Aorta (tissue), 5 donors: ENCODE measurements around the gene ODC1. TPM values are rescaled to one million over a fixed set of nuclear protein-coding genes. Genes with fewer than 3 reads are reported as not detected.
"Not testable (repeated sequence)": the region's sequence is repeated elsewhere in the genome, so short reads cannot be mapped to it uniquely, and the experiment has no call there.

Experiments used
- ATAC-seq: fragments of 200-7000 bp; cut with Tn5 transposase; one replicate; pipeline ENCODE4 v1.9.1; 2022; ENCODE audit warnings: moderate library complexity; ENCODE audit not compliant: low FRiP score
- DNase-seq, 2 donors: peaks; one replicate each; pipeline ENCODE4 v3.0.0-alpha.2; 2020
- H3K27ac ChIP-seq, 2 donors: one replicate each; pipeline ENCODE4 v1.5.1; 2013; ENCODE audit warnings: low read length in 2 of 2, mild to moderate bottlenecking in 2 of 2, moderate library complexity in 2 of 2, control low read depth in 1 of 2, inconsistent platforms in 1 of 2, low read depth in 1 of 2
- H3K27me3 ChIP-seq, 2 donors: one replicate each; pipeline ENCODE4 v1.6.1; 2013; ENCODE audit warnings: control low read depth in 1 of 2, low read length in 1 of 2, mild to moderate bottlenecking in 1 of 2, moderate library complexity in 1 of 2; ENCODE audit not compliant: insufficient read depth in 2 of 2, control insufficient read depth in 1 of 2
- H3K36me3 ChIP-seq, 2 donors: one replicate each; pipeline ENCODE4 v1.6.1; 2013; ENCODE audit warnings: control low read depth in 1 of 2, low read length in 1 of 2, mild to moderate bottlenecking in 1 of 2; ENCODE audit not compliant: insufficient read depth in 2 of 2, control insufficient read depth in 1 of 2
- H3K4me1 ChIP-seq, 2 donors: one replicate each; pipeline ENCODE4 v1.6.1; 2013; ENCODE audit warnings: low read length in 2 of 2, control low read depth in 1 of 2, mild to moderate bottlenecking in 1 of 2, moderate library complexity in 1 of 2; ENCODE audit not compliant: insufficient read depth in 2 of 2, control insufficient read depth in 1 of 2
- H3K4me3 ChIP-seq, 2 donors: one replicate each; pipeline ENCODE4 v1.5.1; 2013; ENCODE audit warnings: low read length in 2 of 2, control low read depth in 1 of 2, mild to moderate bottlenecking in 1 of 2
- H3K9me3 ChIP-seq: one replicate; pipeline ENCODE4 v1.6.1; 2013; ENCODE audit warnings: mild to moderate bottlenecking, low read length; ENCODE audit not compliant: control insufficient read depth
- WGBS, 2 donors: extraction: QIAGEN DNeasy Blood & Tissue Kit; methylation state at CpG; one replicate each; pipeline ENCODE4 v1.1.7; 2013; 5-methylcytosine and 5-hydroxymethylcytosine counted together
- intact Hi-C, 2 donors: fragments of 100-400 bp; cut with DNase I; formaldehyde crosslinking; loops; one replicate each; pipeline versions ENCODE4 v1.14.2 to v1.15.0; 2022
- polyA plus RNA-seq, 2 donors: library from polyadenylated mRNA; stranded (reverse); fragments of 200-250 nt; gene quantifications; one replicate each; pipeline ENCODE4 v1.2.3, GENCODE V29; 2013
- total RNA-seq, 2 donors: library from RNA; stranded (reverse); fragmentation: NEBNext Ultra II Directional; extraction: Animal tissue kit (Norgen Biotek cat#: 25700); gene quantifications; one replicate each; pipeline ENCODE4 v1.2.1, GENCODE V29; 2021
- donor health status: healthy with polysubstance abuse.
- donor health status: Bipolar disorder and iron deficiency.
- donor health status: DM: no; HTN: no; CAD: no.
- donor health status: DM: no; HTN: no; CAD: no.
- donor health status: DM: yes; HTN: yes; CAD: no.

Gene ODC1
- total and polyA plus RNA-seq, 4 donors: 21.3 to 46.1 (median 38.7) TPM

- H3K4me3 ChIP-seq, DNase-seq, ATAC-seq, H3K27me3 ChIP-seq, H3K27ac ChIP-seq, H3K4me1 ChIP-seq, H3K36me3 ChIP-seq, H3K9me3 ChIP-seq: not testable (repeated sequence)
- WGBS, 2 donors: 82 to 87% methylated on average over 2 of the region's 2 CpGs
- intact Hi-C loops: loop anchor here in 1 of 2 donors (10.0 kb wide), 1 partner anchor 242 kb away; the partner anchor contains the start of gene NOL10
Measured at GRCh38 chr2:10442469-10443126, 5.5 kb downstream of the ODC1 start.

GRCh38 chr2:10441948-10442347, 6.2 kb downstream of the ODC1 start:
- H3K4me1 ChIP-seq: no peaks in the 10 kb centered on the region
- ATAC-seq (no peak), DNase-seq (no peak)
- intact Hi-C loops: loop anchor here in 1 of 2 donors (10.0 kb wide), 1 partner anchor 243 kb away; the partner anchor contains the start of gene NOL10
- no peaks in the 10 kb centered on the region for H3K27me3 ChIP-seq
- peaks cover 2 to 4% of the 10 kb centered on the region in 2 donors for H3K36me3 ChIP-seq
- 90 to 91% methylated on average over 8 of the region's 8 CpGs for WGBS, 2 donors
- no peak overlapping the region for H3K4me3 ChIP-seq
- H3K9me3 ChIP-seq: no peaks in the 10 kb centered on the region
- no peak overlapping the region for H3K27ac ChIP-seq

- Histone ChIP-seq H3K4me1 (no peaks in the 10 kb centered on the region), H3K4me3 (no peak overlapping the region), H3K36me3 (peaks cover 2 to 4% of the 10 kb centered on the region in 2 donors), H3K27ac (no peak overlapping the region), H3K9me3 (no peaks in the 10 kb centered on the region), H3K27me3 (no peaks in the 10 kb centered on the region)
- intact Hi-C loops: loop anchor here in 1 of 2 donors (10.0 kb wide), 1 partner anchor 244 kb away; the partner anchor contains the start of gene NOL10
- no peak for DNase-seq
- no peak for ATAC-seq
- WGBS, 2 donors: 95 to 99% methylated on average over 6 of the region's 6 CpGs
Measured at GRCh38 chr2:10440736-10441135, 7.4 kb downstream of the ODC1 start.

GRCh38 chr2:10439971-10440370, 8.2 kb downstream of the ODC1 start:
- peaks cover 2 to 4% of the 10 kb centered on the region in 2 donors for H3K36me3 ChIP-seq
- WGBS, 2 donors: 84 to 85% methylated on average over 8 of the region's 8 CpGs
- no peaks in the 10 kb centered on the region for H3K9me3 ChIP-seq
- H3K4me1 ChIP-seq: no peaks in the 10 kb centered on the region
- H3K27me3 ChIP-seq: no peaks in the 10 kb centered on the region
- DNase-seq: no peak
- intact Hi-C loops: loop anchor here in 1 of 2 donors (5.0 to 10.0 kb wide), 2 partner anchors 245 to 368 kb away; partner anchors contain the start of gene NOL10
- no peak overlapping the region for H3K27ac ChIP-seq
- no peak for ATAC-seq
- no peak overlapping the region for H3K4me3 ChIP-seq

DNA sequence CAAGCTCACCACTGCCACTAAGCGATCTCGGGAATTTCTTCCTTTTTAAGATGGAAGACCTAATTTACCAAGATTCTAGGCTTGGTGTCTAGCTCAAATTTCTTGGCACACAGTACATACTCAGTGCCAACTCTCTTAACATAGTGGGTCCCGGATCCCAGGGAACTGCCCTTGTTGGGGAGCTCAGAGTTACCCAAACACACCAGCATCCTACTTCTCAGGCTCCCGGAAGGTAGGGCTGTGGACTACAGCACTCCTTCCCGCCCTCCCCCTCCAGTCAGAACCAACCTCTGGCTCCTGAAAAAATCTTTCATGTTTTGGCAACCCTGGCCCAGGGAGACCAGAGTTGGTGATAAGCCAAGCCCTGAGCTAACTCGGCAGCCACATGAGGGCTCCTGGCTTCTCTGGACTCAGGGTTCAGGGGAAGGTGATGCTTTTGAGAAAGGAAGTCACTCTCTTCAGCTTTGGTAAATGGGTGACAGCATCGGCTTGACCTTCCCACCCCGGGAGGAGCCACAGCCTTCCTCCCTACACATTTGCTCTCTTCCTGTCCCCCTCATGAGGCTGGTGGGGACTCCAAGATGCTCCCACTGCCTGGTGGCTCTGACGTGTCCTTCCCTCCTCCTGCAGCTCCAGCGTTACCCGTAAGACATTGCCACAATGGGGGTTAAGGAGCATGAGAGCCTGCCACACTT, 8.8 kb downstream of the ODC1 start:
- WGBS, 2 donors: 35 to 41% methylated on average over 11 of the region's 11 CpGs
- H3K4me3 ChIP-seq: no peak overlapping the region
- H3K9me3 ChIP-seq: no peaks in the 10 kb centered on the region
- H3K27me3 ChIP-seq: no peaks in the 10 kb centered on the region
- no peak for DNase-seq
- ATAC-seq: no peak
- H3K36me3 ChIP-seq: peaks cover 2 to 4% of the 10 kb centered on the region in 2 donors
- H3K27ac ChIP-seq: no peak overlapping the region
- intact Hi-C loops: loop anchor here in 1 of 2 donors (5.0 kb wide), 1 partner anchor 367 kb away; no protein-coding TSS in a partner anchor
- no peaks in the 10 kb centered on the region for H3K4me1 ChIP-seq

DNA sequence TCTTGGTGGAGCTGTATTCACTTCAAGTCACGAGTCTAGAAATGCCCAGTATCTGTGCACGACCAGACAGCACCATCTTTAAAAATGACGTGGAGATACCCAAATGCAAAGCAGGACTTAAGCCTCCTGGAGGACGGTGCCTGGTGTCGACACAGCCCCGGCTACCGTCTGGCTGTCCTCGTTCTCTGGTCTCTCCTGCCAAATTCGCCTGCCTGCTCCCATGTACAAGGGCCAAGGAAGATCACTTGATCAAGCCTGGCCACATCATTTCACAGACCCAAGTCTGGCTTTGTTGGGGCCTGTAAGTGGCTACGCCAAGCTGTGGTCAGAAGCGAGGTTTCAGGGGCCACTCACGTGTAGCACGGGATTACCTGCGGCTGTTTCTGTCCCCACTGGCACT, 9.4 kb downstream of the ODC1 start:
- Histone ChIP-seq H3K27ac (no peak overlapping the region), H3K36me3 (peaks cover 2 to 4% of the 10 kb centered on the region in 2 donors)

GRCh38 chr2:10437806-10438205, 10.3 kb downstream of the ODC1 start:
- 87 to 90% methylated on average over 9 of the region's 9 CpGs for WGBS, 2 donors
- Histone ChIP-seq H3K4me1 (no peaks in the 10 kb centered on the region), H3K9me3 (no peaks in the 10 kb centered on the region), H3K27ac (no peak overlapping the region), H3K27me3 (no peaks in the 10 kb centered on the region), H3K4me3 (no peak overlapping the region), H3K36me3 (peaks cover 2 to 3% of the 10 kb centered on the region in 2 donors)
- no peak for ATAC-seq
- intact Hi-C loops: loop anchor here in 1 of 2 donors (5.0 kb wide), 1 partner anchor 366 kb away; no protein-coding TSS in a partner anchor
- no peak for DNase-seq

More for the DNA sequence above, 9.4 kb downstream of the ODC1 start:
- no peak for DNase-seq
- ATAC-seq: no peak
- no peaks in the 10 kb centered on the region for H3K4me1 ChIP-seq
- no peaks in the 10 kb centered on the region for H3K27me3 ChIP-seq
- H3K4me3 ChIP-seq: no peak overlapping the region
- H3K9me3 ChIP-seq: no peaks in the 10 kb centered on the region
- WGBS, 2 donors: 76 to 79% methylated on average over 14 of the region's 14 CpGs
- intact Hi-C loops: loop anchor here in 1 of 2 donors (5.0 kb wide), 1 partner anchor 366 kb away; no protein-coding TSS in a partner anchor

DNA sequence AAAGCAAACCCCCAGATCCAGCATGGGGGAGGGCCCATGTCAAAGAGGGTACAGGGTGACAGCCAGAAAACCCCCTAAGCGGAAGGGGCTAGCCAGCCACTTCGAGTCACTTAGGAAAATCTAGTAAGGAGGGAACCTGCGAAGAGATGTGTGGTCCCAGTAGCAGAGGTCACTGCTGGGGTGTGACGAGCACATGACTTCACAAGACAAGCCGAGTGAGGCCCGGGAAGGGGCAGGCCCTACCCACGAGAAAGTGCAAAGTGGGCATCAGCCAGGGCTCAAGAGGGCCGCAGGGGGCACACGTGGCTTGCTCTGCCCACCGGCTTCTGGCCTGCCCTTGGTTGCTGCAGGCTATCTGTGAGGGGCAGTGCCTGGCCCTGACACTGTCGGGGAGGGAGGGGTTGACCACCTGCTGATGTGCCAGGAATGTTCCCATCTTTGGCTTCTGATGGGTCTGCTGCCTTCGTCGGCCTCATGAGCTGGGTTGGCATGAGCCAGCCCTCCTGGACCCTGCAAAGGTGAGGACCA, 11.5 kb downstream of the ODC1 start:
- H3K9me3 ChIP-seq: no peaks in the 10 kb centered on the region
- H3K27ac ChIP-seq: no peak overlapping the region
- no peak for DNase-seq
- H3K36me3 ChIP-seq: peaks cover 0 to 3% of the 10 kb centered on the region in 2 donors
- no peaks in the 10 kb centered on the region for H3K27me3 ChIP-seq
- no peak for ATAC-seq
- WGBS, 2 donors: 77 to 84% methylated on average over 12 to 13 of the region's 13 CpGs
- intact Hi-C loops: loop anchor here in 1 of 2 donors (5.0 kb wide), 1 partner anchor 364 kb away; no protein-coding TSS in a partner anchor
- H3K4me1 ChIP-seq: no peaks in the 10 kb centered on the region
- H3K4me3 ChIP-seq: no peak overlapping the region
